22Rv1 (cell line): ENCODE results near the gene TGFBRAP1.

ENCODE experiments used
- H3K27ac ChIP-seq: fragments of 450-650 bp; 2 replicates; pipeline ENCODE4 v1.5.1; 2017
- ZFX ChIP-seq: fragments of 450-650 bp; IDR thresholded peaks from 2 replicates; pipeline ENCODE4 v1.6.1; 2017; ENCODE audit warnings: antibody characterized with exemption, borderline replicate concordance
- TF ChIP-seq, protein P1 (sequence below): fragments of 450-650 bp; IDR thresholded peaks from 2 replicates; pipeline ENCODE4 v1.5.1; 2017; ENCODE audit warnings: mild to moderate bottlenecking

Gene TGFBRAP1, protein sequence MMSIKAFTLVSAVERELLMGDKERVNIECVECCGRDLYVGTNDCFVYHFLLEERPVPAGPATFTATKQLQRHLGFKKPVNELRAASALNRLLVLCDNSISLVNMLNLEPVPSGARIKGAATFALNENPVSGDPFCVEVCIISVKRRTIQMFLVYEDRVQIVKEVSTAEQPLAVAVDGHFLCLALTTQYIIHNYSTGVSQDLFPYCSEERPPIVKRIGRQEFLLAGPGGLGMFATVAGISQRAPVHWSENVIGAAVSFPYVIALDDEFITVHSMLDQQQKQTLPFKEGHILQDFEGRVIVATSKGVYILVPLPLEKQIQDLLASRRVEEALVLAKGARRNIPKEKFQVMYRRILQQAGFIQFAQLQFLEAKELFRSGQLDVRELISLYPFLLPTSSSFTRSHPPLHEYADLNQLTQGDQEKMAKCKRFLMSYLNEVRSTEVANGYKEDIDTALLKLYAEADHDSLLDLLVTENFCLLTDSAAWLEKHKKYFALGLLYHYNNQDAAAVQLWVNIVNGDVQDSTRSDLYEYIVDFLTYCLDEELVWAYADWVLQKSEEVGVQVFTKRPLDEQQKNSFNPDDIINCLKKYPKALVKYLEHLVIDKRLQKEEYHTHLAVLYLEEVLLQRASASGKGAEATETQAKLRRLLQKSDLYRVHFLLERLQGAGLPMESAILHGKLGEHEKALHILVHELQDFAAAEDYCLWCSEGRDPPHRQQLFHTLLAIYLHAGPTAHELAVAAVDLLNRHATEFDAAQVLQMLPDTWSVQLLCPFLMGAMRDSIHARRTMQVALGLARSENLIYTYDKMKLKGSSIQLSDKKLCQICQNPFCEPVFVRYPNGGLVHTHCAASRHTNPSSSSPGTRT

DNA sequence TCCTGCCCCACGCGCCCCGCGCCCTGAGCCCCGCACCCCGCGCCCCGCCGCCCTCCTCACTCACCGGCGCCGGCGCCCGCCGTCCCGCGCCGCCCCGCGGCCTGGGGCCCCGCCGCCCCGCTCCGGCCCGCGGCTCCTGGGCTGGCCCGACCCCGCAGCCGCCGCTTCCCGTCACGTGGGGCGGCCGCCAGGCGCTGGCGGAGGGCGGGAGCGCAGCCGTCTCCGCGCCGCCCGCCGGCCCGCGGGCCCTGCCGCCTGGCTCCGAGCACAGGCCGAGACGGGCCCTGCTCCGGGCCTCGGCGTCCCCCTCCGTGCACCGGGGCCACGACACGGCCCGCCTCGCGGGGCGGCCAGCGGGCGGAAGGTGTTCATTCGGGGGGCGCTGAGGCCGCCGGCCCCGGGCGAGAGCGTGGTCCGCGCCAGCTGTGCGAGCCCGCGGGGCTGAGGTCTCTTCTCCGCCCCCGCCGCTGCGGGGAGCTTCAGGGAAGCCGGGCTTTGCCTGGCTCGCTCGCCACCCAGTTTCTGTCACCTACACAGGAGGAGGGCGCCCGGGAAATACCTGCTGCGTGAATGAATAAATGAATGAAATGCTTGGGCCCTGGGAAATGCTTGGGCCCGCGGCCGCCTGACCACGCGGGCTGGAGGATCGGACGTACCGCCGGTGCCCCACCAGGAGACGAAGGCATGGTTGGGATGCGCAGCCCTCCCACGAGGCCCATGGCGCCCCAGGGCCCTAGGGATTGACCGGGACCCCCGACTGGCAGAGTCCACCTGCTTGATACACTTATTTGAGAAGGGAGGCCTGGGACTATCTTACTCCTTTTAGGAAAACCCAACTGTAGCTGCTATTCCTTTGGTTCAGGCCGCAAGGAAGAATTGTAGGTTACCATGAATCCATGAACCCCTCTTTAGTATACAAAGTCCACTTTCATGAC lies at the start of gene TGFBRAP1:
Gene TGFBRAP1, minus strand, starts transcription at position 175 of the 935 bp plus-strand sequence. CDS start 21,434 bp downstream, outside the sequence.
- peak within 1 kb of the TSS; percentile 71 for H3K27ac ChIP-seq
- TF ChIP-seq, protein P1, sequence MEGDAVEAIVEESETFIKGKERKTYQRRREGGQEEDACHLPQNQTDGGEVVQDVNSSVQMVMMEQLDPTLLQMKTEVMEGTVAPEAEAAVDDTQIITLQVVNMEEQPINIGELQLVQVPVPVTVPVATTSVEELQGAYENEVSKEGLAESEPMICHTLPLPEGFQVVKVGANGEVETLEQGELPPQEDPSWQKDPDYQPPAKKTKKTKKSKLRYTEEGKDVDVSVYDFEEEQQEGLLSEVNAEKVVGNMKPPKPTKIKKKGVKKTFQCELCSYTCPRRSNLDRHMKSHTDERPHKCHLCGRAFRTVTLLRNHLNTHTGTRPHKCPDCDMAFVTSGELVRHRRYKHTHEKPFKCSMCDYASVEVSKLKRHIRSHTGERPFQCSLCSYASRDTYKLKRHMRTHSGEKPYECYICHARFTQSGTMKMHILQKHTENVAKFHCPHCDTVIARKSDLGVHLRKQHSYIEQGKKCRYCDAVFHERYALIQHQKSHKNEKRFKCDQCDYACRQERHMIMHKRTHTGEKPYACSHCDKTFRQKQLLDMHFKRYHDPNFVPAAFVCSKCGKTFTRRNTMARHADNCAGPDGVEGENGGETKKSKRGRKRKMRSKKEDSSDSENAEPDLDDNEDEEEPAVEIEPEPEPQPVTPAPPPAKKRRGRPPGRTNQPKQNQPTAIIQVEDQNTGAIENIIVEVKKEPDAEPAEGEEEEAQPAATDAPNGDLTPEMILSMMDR: no peak
- no peak for TF ChIP-seq ZFX

DNA sequence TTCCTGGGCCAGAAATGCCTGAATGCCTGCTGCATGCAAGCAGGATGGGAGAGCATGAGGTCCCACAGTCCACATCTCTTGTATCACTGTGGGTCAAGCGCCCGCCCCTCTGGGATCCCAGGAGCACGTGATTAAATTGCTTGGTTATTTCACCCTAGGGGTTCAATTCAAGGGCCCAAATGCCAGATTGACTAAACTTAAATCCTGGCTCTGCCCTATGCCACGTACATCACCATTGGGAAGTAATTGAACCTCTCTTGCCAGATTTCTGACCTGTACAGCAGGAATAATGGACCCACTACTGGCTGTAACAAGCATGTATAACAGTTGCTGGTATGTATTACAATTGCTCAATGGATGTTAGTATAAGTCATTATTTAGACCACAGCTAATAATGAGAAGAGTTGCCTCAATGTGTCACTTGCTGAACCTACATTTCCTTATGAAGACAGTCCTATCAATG lies 49.4 kb upstream of the TGFBRAP1 start:
- no peak for TF ChIP-seq ZFX
- TF ChIP-seq, protein P1: no peak
- H3K27ac ChIP-seq: no peak overlapping the region

DNA sequence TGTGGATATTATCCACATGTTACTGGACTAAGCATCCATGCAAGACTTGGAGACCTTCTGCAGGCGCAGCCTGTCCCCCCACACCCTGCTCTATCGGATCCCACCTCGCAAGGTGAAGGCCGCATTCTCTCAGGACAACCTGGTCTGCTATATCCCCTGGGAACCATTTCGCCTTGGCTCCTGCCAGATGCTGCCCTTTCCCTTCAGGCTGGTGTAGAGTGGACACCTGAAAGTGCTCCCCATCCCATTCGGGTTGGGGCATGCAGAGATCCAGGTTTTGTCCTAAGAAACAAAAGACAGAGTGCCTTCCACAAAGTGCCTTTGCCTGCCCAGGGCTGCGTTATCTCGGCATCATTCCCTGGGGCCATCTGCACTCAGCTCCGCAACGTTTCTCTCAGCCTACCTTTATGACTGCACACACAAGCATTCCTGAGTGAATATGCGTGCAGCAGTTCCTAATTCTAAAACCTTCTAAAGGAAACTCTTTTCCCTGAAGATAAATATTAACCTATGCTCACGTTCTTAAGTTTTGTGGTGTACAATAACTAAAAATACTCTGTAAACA lies 48.8 kb upstream of the TGFBRAP1 start:
- no peak overlapping the region for H3K27ac ChIP-seq

DNA sequence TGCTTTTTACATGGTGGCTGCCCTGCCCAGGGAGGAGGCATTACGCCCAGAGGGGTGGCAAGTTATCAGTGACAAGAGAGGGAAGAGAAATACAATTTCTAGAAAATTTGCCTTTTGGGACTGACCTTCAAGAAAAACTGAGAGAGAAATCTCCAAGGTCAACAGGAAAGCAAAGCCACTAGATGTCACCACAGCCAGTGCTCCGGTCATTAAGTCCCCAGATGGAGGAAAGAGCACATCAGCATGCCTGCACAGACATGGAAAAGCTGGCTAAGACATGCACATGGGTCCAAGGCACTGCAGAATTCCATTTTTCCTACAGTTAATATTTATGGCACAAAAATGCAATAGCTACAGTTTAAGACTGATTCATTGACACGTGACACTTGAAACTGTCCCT lies 48.3 kb upstream of the TGFBRAP1 start:
- H3K27ac ChIP-seq: no peak overlapping the region
- TF ChIP-seq ZFX: no peak
- TF ChIP-seq, protein P1: peak; percentile 10; the same call in 1 of the 2 replicates

More for the DNA sequence above, 48.8 kb upstream of the TGFBRAP1 start:
- TF ChIP-seq, protein P1: no peak
- no peak for TF ChIP-seq ZFX

DNA sequence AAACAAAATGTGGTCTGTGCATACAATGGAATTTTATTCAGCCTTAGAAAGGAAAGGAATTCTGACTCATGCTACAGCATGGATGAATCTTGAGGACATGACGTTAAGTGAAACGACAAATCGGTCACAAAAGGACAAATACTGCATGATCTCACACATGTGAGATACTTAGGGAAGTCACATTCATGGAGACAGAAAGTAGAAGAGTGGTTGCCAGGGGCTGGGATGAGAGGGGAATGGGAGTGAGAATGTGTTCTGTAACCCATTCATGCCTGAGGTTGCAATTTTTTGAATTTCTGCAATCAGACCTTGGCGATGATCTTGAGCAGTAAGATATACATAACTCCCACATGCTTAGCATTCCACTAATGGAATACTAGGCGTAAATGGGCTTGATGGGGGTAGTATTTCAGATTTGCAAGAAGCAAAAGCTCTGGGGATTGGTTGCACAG lies 47.3 kb upstream of the TGFBRAP1 start:
- no peak for TF ChIP-seq ZFX
- TF ChIP-seq, protein P1: no peak

DNA sequence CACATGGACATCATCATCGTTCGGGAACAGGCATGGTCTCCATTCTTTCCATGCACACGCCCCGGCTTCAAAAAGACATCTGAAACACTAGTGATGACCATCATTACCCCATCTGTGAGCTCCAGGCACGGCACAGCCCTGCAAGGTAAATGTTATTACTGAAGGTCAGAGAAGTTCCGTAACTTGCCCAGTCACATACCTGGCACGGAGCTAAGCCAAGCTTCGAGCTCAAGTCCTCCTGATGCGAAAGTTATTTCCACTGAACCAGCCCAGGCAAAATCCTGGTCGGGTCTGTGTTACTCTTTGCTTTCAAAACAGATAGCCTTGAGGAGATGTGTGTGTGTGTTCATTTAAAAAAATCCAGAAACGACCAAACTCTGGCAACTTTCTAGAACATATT lies 46.5 kb upstream of the TGFBRAP1 start:
- no peak overlapping the region for H3K27ac ChIP-seq
- TF ChIP-seq, protein P1: no peak
- no peak for TF ChIP-seq ZFX

More for the DNA sequence above, 47.3 kb upstream of the TGFBRAP1 start:
- H3K27ac ChIP-seq: no peak overlapping the region
